HG02970 (cell line): ENCODE data around the gene TMBIM4.
"Not testable (repeated sequence)": the region's sequence is repeated elsewhere in the genome, so short reads cannot be mapped to it uniquely, and the experiment has no call there.

Source experiments
- ATAC-seq: cut with Tn5 transposase; IDR thresholded peaks from one replicate; pipeline ENCODE4 v1.9.1; 2021; ENCODE audit warnings: mild to moderate bottlenecking, moderate library complexity, moderate number of reproducible peaks; ENCODE audit not compliant: unreplicated experiment, low FRiP score

The TMBIM4 gene

GRCh38 chr12:66187821-66188220 lies 18.0 kb upstream of the TMBIM4 start:
- no peak for ATAC-seq

- no peak for ATAC-seq
Measured at GRCh38 chr12:66187036-66187435, 17.2 kb upstream of the TMBIM4 start.

- not testable (repeated sequence) for ATAC-seq
Measured at GRCh38 chr12:66184822-66185221, 15.0 kb upstream of the TMBIM4 start.

- ATAC-seq = no peak
Measured at GRCh38 chr12:66182956-66183355, 13.2 kb upstream of the TMBIM4 start.

GRCh38 chr12:66176105-66176900 lies 6.5 kb upstream of the TMBIM4 start:
- no peak for ATAC-seq

GRCh38 chr12:66174391-66175325 lies 4.9 kb upstream of the TMBIM4 start:
- not testable (repeated sequence) for ATAC-seq

- no peak for ATAC-seq
Measured at GRCh38 chr12:66170606-66171005, 810 bp upstream of the TMBIM4 start.

- ATAC-seq = no peak
Measured at GRCh38 chr12:66168410-66168809, 1.4 kb downstream of the TMBIM4 start.

- no peak for ATAC-seq
Measured at GRCh38 chr12:66166561-66166960, 3.2 kb downstream of the TMBIM4 start.

GRCh38 chr12:66165141-66165540 lies 4.7 kb downstream of the TMBIM4 start:
- no peak for ATAC-seq

- ATAC-seq = no peak
Measured at GRCh38 chr12:66164349-66164821, 5.4 kb downstream of the TMBIM4 start.

GRCh38 chr12:66163289-66163688 lies 6.5 kb downstream of the TMBIM4 start:
- ATAC-seq = no peak

- no peak for ATAC-seq
Measured at GRCh38 chr12:66162701-66163100, 7.1 kb downstream of the TMBIM4 start.

- ATAC-seq = no peak
Measured at GRCh38 chr12:66160704-66161103, 9.1 kb downstream of the TMBIM4 start.

- no peak for ATAC-seq
Measured at GRCh38 chr12:66159123-66159522, 10.7 kb downstream of the TMBIM4 start.

GRCh38 chr12:66156654-66157053 lies 13.1 kb downstream of the TMBIM4 start:
- ATAC-seq = no peak

GRCh38 chr12:66154776-66155175 lies 15.0 kb downstream of the TMBIM4 start:
- no peak for ATAC-seq

GRCh38 chr12:66152732-66153131 lies 17.1 kb downstream of the TMBIM4 start:
- no peak for ATAC-seq

GRCh38 chr12:66149702-66150398 lies 19.9 kb downstream of the TMBIM4 start:
- ATAC-seq = no peak
